Nephron progenitor cell (in vitro differentiated cells): ENCODE results near the gene HOXC4.

ENCODE experiments used
- DNase-seq: peaks from one replicate; pipeline ENCODE4 v3.0.0; 2021
- H3K27ac Mint-ChIP-seq: 2 replicates; pipeline ENCODE4 v1.8.0; 2021; ENCODE audit warnings: mild to moderate bottlenecking, moderate library complexity, mixed read lengths
- H3K27me3 Mint-ChIP-seq: 2 replicates; pipeline ENCODE4 v1.8.0; 2021; ENCODE audit warnings: mild to moderate bottlenecking, low read depth, mixed read lengths; ENCODE audit not compliant: poor library complexity
- H3K36me3 Mint-ChIP-seq: 2 replicates; pipeline ENCODE4 v1.8.0; 2021; ENCODE audit warnings: low read depth, mixed read lengths
- H3K4me1 Mint-ChIP-seq: 2 replicates; pipeline ENCODE4 v1.8.0; 2021; ENCODE audit warnings: mixed read lengths
- H3K4me3 Mint-ChIP-seq: 2 replicates; pipeline ENCODE4 v1.8.0; 2021; ENCODE audit warnings: mild to moderate bottlenecking, moderate library complexity, mixed read lengths
- H3K9me3 Mint-ChIP-seq: 2 replicates; pipeline ENCODE4 v1.8.0; 2021; ENCODE audit warnings: mild to moderate bottlenecking, moderate library complexity, mixed read lengths
- CTCF ChIP-seq: fragments of 200-600 bp; sonication (generic); IDR thresholded peaks from 2 replicates; pipeline ENCODE4 v1.5.0; 2021; ENCODE audit warnings: antibody characterized with exemption

The HOXC4 gene

GRCh38 chr12:54065677-54066076 is 12.0 kb downstream of the HOXC4 start:
- no peak overlapping the region for H3K4me3 Mint-ChIP-seq
- peaks cover 7% of the 10 kb centered on the region for H3K27me3 Mint-ChIP-seq
- no peak for TF ChIP-seq CTCF
- peaks cover 57% of the 10 kb centered on the region for H3K36me3 Mint-ChIP-seq
- DNase-seq, result no peak
- peaks cover 35% of the 10 kb centered on the region for H3K4me1 Mint-ChIP-seq
- no peak overlapping the region for H3K27ac Mint-ChIP-seq
- no peaks in the 10 kb centered on the region for H3K9me3 Mint-ChIP-seq

GRCh38 chr12:54066408-54066807 is 12.8 kb downstream of the HOXC4 start:
- H3K36me3 Mint-ChIP-seq, result peaks cover 61% of the 10 kb centered on the region
- no peak for TF ChIP-seq CTCF
- no peaks in the 10 kb centered on the region for H3K9me3 Mint-ChIP-seq
- H3K27me3 Mint-ChIP-seq, result peaks cover 7% of the 10 kb centered on the region
- no peak overlapping the region for H3K4me3 Mint-ChIP-seq
- peaks cover 35% of the 10 kb centered on the region for H3K4me1 Mint-ChIP-seq
- no peak for DNase-seq
- H3K27ac Mint-ChIP-seq, result no peak overlapping the region

GRCh38 chr12:54068418-54069070 is 14.9 kb downstream of the HOXC4 start:
- Mint-ChIP-seq H3K4me1 (peaks cover 27% of the 10 kb centered on the region), H3K27me3 (peaks cover 3% of the 10 kb centered on the region), H3K4me3 (no peak overlapping the region), H3K27ac (no peak overlapping the region), H3K36me3 (peaks cover 54% of the 10 kb centered on the region), H3K9me3 (no peaks in the 10 kb centered on the region)
- no peak for TF ChIP-seq CTCF
- no peak for DNase-seq

GRCh38 chr12:54071942-54072341 is 18.3 kb downstream of the HOXC4 start:
- Mint-ChIP-seq H3K4me1 (peaks cover 58% of the 10 kb centered on the region), H3K27ac (no peak overlapping the region), H3K4me3 (no peak overlapping the region), H3K9me3 (no peaks in the 10 kb centered on the region), H3K36me3 (peaks cover 46% of the 10 kb centered on the region), H3K27me3 (peaks cover 6% of the 10 kb centered on the region)
- no peak for DNase-seq
- no peak for TF ChIP-seq CTCF

GRCh38 chr12:54074308-54074707 is 20.7 kb downstream of the HOXC4 start:
- peaks cover 71% of the 10 kb centered on the region for H3K4me1 Mint-ChIP-seq
- DNase-seq, result no peak
- H3K27me3 Mint-ChIP-seq, result peaks cover 2% of the 10 kb centered on the region
- no peaks in the 10 kb centered on the region for H3K9me3 Mint-ChIP-seq
- no peak for TF ChIP-seq CTCF
- peaks cover 30% of the 10 kb centered on the region for H3K36me3 Mint-ChIP-seq
- H3K27ac Mint-ChIP-seq, result peak overlapping the region; percentile 49
- H3K4me3 Mint-ChIP-seq, result no peak overlapping the region

GRCh38 chr12:54075409-54075808 is 21.8 kb downstream of the HOXC4 start:
- DNase-seq, result no peak
- Mint-ChIP-seq H3K36me3 (peaks cover 23% of the 10 kb centered on the region), H3K4me3 (no peak overlapping the region), H3K9me3 (no peaks in the 10 kb centered on the region), H3K4me1 (peaks cover 82% of the 10 kb centered on the region), H3K27ac (no peak overlapping the region), H3K27me3 (peaks cover 2% of the 10 kb centered on the region)
- TF ChIP-seq CTCF, result no peak
